Upper lobe of left lung (tissue), 6 donors: ENCODE data around the gene WARS2. TPM values are rescaled to one million over a fixed set of nuclear protein-coding genes. Genes with fewer than 3 reads are reported as not detected.

ENCODE experiments used
- ATAC-seq, 2 donors: fragments of 200-7000 bp; cut with Tn5 transposase; one replicate each; pipeline ENCODE4 v1.9.1; 2022; ENCODE audit warnings: mild to moderate bottlenecking in 2 of 2, moderate library complexity in 2 of 2; ENCODE audit not compliant: low FRiP score in 2 of 2
- DNase-seq, 2 donors: peaks; one replicate each; pipeline ENCODE4 v3.0.0-alpha.2; 2019 to 2020
- H3K27ac ChIP-seq, 4 donors: fragments of 200-600 bp; sonication (generic); one replicate each; pipeline ENCODE4 v1.5.1; 2016 to 2019
- H3K27me3 ChIP-seq, 4 donors: fragments of 200-600 bp; sonication (generic); one replicate each; pipeline ENCODE4 v1.5.1; 2017 to 2019
- H3K36me3 ChIP-seq, 4 donors: fragments of 200-600 bp; sonication (generic); one replicate each; pipeline ENCODE4 v1.5.1; 2016 to 2019
- H3K4me1 ChIP-seq, 4 donors: fragments of 200-600 bp; sonication (generic); one replicate each; pipeline ENCODE4 v1.5.1; 2018 to 2019
- H3K4me3 ChIP-seq, 4 donors: fragments of 200-600 bp; sonication (generic); one replicate each; pipeline ENCODE4 v1.5.1; 2017 to 2019; ENCODE audit warnings: mild to moderate bottlenecking in 2 of 4, moderate library complexity in 1 of 4
- H3K9me3 ChIP-seq, 4 donors: fragments of 200-600 bp; sonication (generic); one replicate each; pipeline ENCODE4 v1.5.1; 2018 to 2019
- EP300 ChIP-seq, 4 donors: sonication (generic); formaldehyde crosslinking; IDR thresholded peaks; one replicate each; pipeline ENCODE4 v1.5.1; 2017; ENCODE audit warnings: antibody characterized with exemption in 4 of 4, control low read depth in 2 of 4
- POLR2A ChIP-seq, 4 donors: fragments of 450-650 bp; IDR thresholded peaks; one replicate each; pipeline ENCODE4 v1.5.1; 2016 to 2017; ENCODE audit warnings: antibody characterized with exemption in 4 of 4, mild to moderate bottlenecking in 2 of 4
- POLR2AphosphoS5 ChIP-seq, 2 donors: sonication (generic); formaldehyde crosslinking; IDR thresholded peaks; one replicate each; pipeline ENCODE4 v1.5.1; 2017; ENCODE audit warnings: antibody characterized with exemption in 2 of 2
- WGBS, 2 donors: methylation state at CpG; one replicate each; pipeline ENCODE4 v1.1.5; 2017 to 2018; 5-methylcytosine and 5-hydroxymethylcytosine counted together
- total RNA-seq, 6 donors: library from RNA; depleted of rRNA in 4 of 6; stranded (reverse); fragments of >200 nt in 4 of 6; gene quantifications; one replicate each; pipeline versions ENCODE4 v1.1.0 to v1.2.1, GENCODE V29; 2016 to 2021
- TF ChIP-seq, protein P1 (sequence below), 6 experiments: fragments of 450-650 bp in 4 of 6; fragments of 200-600 bp in 2 of 6; sonication (generic) in 2 of 6; IDR thresholded peaks; one replicate each; pipeline ENCODE4 v1.5.1; 2016 to 2019; ENCODE audit warnings: antibody characterized with exemption in 6 of 6
- donor health status: DM: no; HTN: no; CAD: no; lungs with moderate emphysema.
- donor health status: DM: no; HTN: yes; CAD: no; lungs with severe emphysema.

Gene WARS2
- total RNA-seq, 6 donors from 2014 or later, result 6.3 to 20.5 (median 13.5) TPM

DNA sequence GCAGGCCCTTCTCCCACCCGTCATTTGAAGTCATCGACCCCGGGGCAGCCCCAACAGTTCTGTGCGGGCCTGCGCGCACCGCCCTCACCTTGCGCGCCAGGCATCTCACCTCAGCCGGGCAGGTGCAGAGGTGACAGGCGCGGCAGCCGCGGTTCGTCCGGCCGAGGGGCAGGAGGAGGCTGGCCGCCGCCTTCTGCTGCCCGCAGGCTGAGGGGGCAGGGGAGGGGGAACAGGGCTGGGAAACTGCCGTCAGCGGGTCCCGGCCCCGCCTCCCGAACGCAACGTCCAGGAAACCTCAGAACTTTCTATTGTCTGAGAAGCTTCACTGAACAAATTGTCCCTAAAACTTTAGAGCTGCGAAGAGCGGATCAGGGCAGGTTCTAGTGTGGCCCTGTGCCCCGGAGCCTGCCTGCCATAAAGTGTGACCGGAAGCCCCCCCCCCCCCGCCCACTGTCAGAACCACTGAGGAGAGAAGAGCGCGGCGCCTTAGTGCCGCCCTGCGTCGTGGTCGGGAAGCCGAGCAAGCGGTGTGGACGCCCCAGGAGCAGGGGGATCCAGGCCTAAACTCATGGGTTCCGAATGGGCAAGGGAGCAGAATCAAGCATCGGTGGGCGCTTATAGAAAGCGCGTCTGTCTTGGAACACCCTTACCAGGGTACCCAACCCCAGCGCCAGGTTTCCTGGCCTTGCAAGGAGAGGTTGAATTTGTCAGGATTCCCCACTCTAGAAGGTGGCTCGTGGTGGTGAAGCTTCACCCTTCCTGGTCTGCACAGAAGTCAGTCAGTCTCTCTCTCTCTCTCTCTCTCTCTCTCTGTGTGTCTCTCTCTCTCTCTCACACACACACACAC, 139.0 kb downstream of the WARS2 start:
- no peak overlapping the region for H3K27ac ChIP-seq
- TF ChIP-seq EP300 (IDR thresholded peaks at IDR 0.05), result no peak
- no peak for TF ChIP-seq POLR2A (IDR thresholded peaks at IDR 0.05)
- DNase-seq (peak in 1 of 2 donors; percentile 81), ATAC-seq (peak in 1 of 2 donors; percentile 45)
- H3K4me1 ChIP-seq, result peaks cover 12 to 35% (median 18%) of the 10 kb centered on the region in 4 donors
- no peaks in the 10 kb centered on the region for H3K9me3 ChIP-seq
- H3K36me3 ChIP-seq, result no peaks in the 10 kb centered on the region
- WGBS, 2 donors, result 4 to 5% methylated on average over 29 to 48 of the region's 49 CpGs
- H3K4me3 ChIP-seq, result peak overlapping the region in 3 of 4 donors; percentile 10 to 33 (median 24)
- peaks cover 0 to 69% (median 23%) of the 10 kb centered on the region in 4 donors for H3K27me3 ChIP-seq

GRCh38 chr1:119000371-119001180, 139.9 kb downstream of the WARS2 start:
- no peaks in the 10 kb centered on the region for H3K9me3 ChIP-seq
- no peaks in the 10 kb centered on the region for H3K36me3 ChIP-seq
- H3K27me3 ChIP-seq, result peaks cover 0 to 62% (median 16%) of the 10 kb centered on the region in 4 donors
- peak overlapping the region in 3 of 4 donors; percentile 10 to 33 (median 24) for H3K4me3 ChIP-seq
- DNase-seq (peak in 1 of 2 donors; percentile 61), ATAC-seq (peak in 1 of 2 donors; percentile 11)
- H3K4me1 ChIP-seq, result peaks cover 12 to 34% (median 17%) of the 10 kb centered on the region in 4 donors
- H3K27ac ChIP-seq, result no peak overlapping the region
- no peak for TF ChIP-seq POLR2AphosphoS5 (IDR thresholded peaks at IDR 0.05)
- TF ChIP-seq, protein P1, sequence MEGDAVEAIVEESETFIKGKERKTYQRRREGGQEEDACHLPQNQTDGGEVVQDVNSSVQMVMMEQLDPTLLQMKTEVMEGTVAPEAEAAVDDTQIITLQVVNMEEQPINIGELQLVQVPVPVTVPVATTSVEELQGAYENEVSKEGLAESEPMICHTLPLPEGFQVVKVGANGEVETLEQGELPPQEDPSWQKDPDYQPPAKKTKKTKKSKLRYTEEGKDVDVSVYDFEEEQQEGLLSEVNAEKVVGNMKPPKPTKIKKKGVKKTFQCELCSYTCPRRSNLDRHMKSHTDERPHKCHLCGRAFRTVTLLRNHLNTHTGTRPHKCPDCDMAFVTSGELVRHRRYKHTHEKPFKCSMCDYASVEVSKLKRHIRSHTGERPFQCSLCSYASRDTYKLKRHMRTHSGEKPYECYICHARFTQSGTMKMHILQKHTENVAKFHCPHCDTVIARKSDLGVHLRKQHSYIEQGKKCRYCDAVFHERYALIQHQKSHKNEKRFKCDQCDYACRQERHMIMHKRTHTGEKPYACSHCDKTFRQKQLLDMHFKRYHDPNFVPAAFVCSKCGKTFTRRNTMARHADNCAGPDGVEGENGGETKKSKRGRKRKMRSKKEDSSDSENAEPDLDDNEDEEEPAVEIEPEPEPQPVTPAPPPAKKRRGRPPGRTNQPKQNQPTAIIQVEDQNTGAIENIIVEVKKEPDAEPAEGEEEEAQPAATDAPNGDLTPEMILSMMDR (IDR thresholded peaks at IDR 0.05), result no peak
- TF ChIP-seq EP300 (IDR thresholded peaks at IDR 0.05), result no peak
- no peak for TF ChIP-seq POLR2A (IDR thresholded peaks at IDR 0.05)
- 10% methylated on average over 32 to 44 of the region's 44 CpGs for WGBS, 2 donors

GRCh38 chr1:118999348-119000071, 140.9 kb downstream of the WARS2 start:
- no peak overlapping the region for H3K4me3 ChIP-seq

DNA sequence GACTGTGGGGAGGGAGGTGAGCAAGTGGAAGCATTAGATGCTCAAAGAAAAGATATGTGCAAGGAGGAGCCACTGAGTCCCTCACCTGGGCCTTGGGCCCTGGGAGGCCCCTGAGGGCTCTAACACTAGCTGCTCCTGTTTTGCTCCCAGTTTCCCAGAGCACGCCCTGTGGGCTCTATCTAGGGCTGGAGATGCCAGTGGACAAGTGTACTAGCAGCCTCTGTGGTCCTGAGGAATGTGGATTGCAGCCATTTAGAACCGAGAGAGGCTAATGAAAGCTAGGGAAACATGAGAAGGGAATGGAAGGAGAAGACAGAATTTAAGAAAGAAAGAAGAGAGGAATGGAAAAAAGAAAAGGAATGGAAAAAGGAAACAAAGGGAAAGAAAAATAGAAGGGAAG, 142.3 kb downstream of the WARS2 start:
- TF ChIP-seq POLR2AphosphoS5 (IDR thresholded peaks at IDR 0.05) (no peak), POLR2A (IDR thresholded peaks at IDR 0.05) (no peak), EP300 (IDR thresholded peaks at IDR 0.05) (no peak)
- TF ChIP-seq, protein P1 (IDR thresholded peaks at IDR 0.05), result no peak
- Histone ChIP-seq H3K27ac (no peak overlapping the region), H3K9me3 (no peaks in the 10 kb centered on the region), H3K36me3 (no peaks in the 10 kb centered on the region), H3K4me3 (no peak overlapping the region), H3K4me1 (peaks cover 12 to 34% (median 17%) of the 10 kb centered on the region in 4 donors), H3K27me3 (peaks cover 0 to 73% (median 15%) of the 10 kb centered on the region in 4 donors)
- ATAC-seq (no peak), DNase-seq (no peak)
- 34 to 49% methylated on average over 2 of the region's 2 CpGs for WGBS, 2 donors

More at GRCh38 chr1:118999348-119000071, 140.9 kb downstream of the WARS2 start:
- 8 to 12% methylated on average over 27 of the region's 27 CpGs for WGBS, 2 donors
- no peaks in the 10 kb centered on the region for H3K36me3 ChIP-seq
- peaks cover 12 to 34% (median 17%) of the 10 kb centered on the region in 4 donors for H3K4me1 ChIP-seq
- H3K27me3 ChIP-seq, result peaks cover 0 to 68% (median 16%) of the 10 kb centered on the region in 4 donors
- TF ChIP-seq, protein P1 (IDR thresholded peaks at IDR 0.05), result no peak
- TF ChIP-seq EP300 (IDR thresholded peaks at IDR 0.05) (no peak), POLR2AphosphoS5 (IDR thresholded peaks at IDR 0.05) (no peak), POLR2A (IDR thresholded peaks at IDR 0.05) (no peak)
- no peaks in the 10 kb centered on the region for H3K9me3 ChIP-seq
- no peak for ATAC-seq
- DNase-seq, result no peak
- H3K27ac ChIP-seq, result no peak overlapping the region
